Loucy (cell line): ENCODE data around the gene IRGC.

ENCODE experiments used
- CTCF ChIP-seq: fragments of 200-600 bp; sonication (generic); conservative IDR thresholded peaks from 2 replicates; pipeline ENCODE4 v1.5.1; 2014; ENCODE audit warnings: mild to moderate bottlenecking, antibody characterized with exemption, low read length
- EZH2phosphoT487 ChIP-seq: fragments of 200-600 bp; IDR thresholded peaks from 2 replicates; pipeline ENCODE4 v1.6.1; 2018; ENCODE audit warnings: antibody characterized with exemption, mild to moderate bottlenecking, moderate library complexity, borderline replicate concordance

GRCh38 chr19:43683905-43684304 is 32.0 kb upstream of the IRGC start:
- TF ChIP-seq CTCF (no peak), EZH2phosphoT487 (no peak)
